GM12891 (cell line): ENCODE results near the gene PTPRT.

Experiments
- DNase-seq: peaks from one replicate; pipeline ENCODE4 v3.0.0; 2011; ENCODE audit warnings: low spot score; ENCODE audit not compliant: insufficient read length
- FAIRE-seq: peaks from 2 replicates; lab custom pipeline; 2011; peaks lifted over from hg19 to GRCh38; lab: Jason Lieb, UNC
- PAX5 ChIP-seq: IDR thresholded peaks from 2 replicates; pipeline ENCODE4 v1.6.1; 2011; ENCODE audit warnings: low read length, moderate library complexity, mild to moderate bottlenecking; ENCODE audit not compliant: insufficient read depth, severe bottlenecking
- POLR2A ChIP-seq: IDR thresholded peaks from 2 replicates; pipeline ENCODE4 v1.6.1; 2011; ENCODE audit warnings: low read depth, low read length, control low read depth
- POLR2AphosphoS5 ChIP-seq: IDR thresholded peaks from 2 replicates; pipeline ENCODE4 v1.6.1; 2011; ENCODE audit warnings: low read depth, low read length, control low read depth
- POU2F2 ChIP-seq: IDR thresholded peaks from 2 replicates; pipeline ENCODE4 v1.6.1; 2011; ENCODE audit warnings: low read depth, mild to moderate bottlenecking, control low read depth, low read length, moderate library complexity
- SPI1 ChIP-seq: IDR thresholded peaks from 2 replicates; pipeline ENCODE4 v1.6.1; 2011; ENCODE audit warnings: low read depth, low read length, control low read depth
- TAF1 ChIP-seq: IDR thresholded peaks from 2 replicates; pipeline ENCODE4 v1.6.1; 2011; ENCODE audit warnings: low read depth, low read length, control low read depth

PTPRT gene

DNA sequence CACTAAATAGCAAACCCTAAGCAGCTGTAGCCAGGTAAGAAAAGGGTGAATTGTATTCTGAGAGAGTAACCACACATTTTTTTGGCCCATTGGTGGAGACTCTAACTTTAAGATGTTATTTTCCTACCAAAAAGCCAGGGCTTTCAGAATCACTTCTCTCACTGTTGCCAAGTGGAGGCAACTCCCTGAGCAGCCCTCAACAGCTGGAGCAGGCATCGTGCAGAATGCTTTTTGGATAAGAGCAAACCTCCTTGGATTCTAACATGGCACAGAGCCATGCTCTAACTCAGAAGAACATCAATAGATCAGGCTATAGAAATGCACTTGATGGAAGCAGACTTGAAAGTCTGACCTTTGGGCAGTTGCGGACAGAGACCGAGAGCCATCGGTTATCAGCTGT is 849.3 kb downstream of the PTPRT start:
- TF ChIP-seq PAX5: no peak
- no peak for TF ChIP-seq SPI1
- no peak for TF ChIP-seq POLR2A
- no peak for TF ChIP-seq POLR2AphosphoS5
- TF ChIP-seq TAF1: no peak
- no peak for TF ChIP-seq POU2F2
- DNase-seq (no peak), FAIRE-seq (no peak)

GRCh38 chr20:42338294-42339201 is 851.2 kb downstream of the PTPRT start:
- FAIRE-seq (no peak), DNase-seq (no peak)
- no peak for TF ChIP-seq PAX5
- no peak for TF ChIP-seq SPI1
- TF ChIP-seq TAF1: no peak
- TF ChIP-seq POLR2AphosphoS5: no peak
- TF ChIP-seq POLR2A: no peak

DNA sequence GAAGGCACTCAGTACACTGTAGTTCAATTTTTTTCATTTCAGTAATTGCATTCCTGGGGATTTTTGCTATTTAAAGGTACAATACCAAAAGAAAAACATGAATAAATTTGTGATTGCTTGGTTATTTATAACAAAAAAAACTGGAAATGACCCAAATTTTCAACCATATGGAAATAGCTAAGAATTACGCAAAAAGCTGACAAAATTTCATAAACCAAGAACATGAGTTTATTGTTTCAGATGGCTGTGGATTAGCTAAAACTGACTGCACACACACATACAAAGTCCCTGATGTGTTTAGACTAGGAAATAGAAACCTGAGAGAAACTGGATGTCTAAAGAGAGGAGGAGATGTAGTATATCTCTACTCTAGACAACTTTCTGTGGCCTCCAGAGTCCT is 853.1 kb downstream of the PTPRT start:
- DNase-seq (no peak), FAIRE-seq (no peak)
- TF ChIP-seq SPI1: no peak
- TF ChIP-seq POLR2A: no peak
- no peak for TF ChIP-seq TAF1
- no peak for TF ChIP-seq POLR2AphosphoS5
- TF ChIP-seq POU2F2: no peak
- TF ChIP-seq PAX5: no peak

- TF ChIP-seq PAX5 (no peak), POLR2A (no peak)
- FAIRE-seq (no peak), DNase-seq (no peak)
Observed at GRCh38 chr20:42319252-42320013, 870.3 kb downstream of the PTPRT start.

DNA sequence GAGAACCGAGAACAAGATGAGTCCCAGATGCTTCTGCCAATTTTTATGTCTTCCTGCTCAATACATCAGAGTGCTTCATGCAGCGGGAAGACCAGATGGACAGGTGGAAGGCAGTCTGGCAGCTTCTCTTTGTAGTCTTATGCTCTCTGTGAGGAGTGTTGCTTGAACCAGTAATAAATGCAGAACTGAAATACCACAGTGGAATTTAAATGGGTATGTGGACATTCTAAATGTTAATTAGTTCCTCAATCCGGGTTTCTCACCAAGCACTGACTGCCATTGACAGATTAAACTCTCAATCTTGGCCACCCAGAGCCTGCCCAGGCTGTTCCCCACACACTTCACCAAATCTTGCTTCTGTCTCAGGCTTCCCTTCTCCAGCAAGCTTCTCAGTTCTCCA is 876.0 kb downstream of the PTPRT start:
- FAIRE-seq (no peak), DNase-seq (no peak)
- no peak for TF ChIP-seq POLR2AphosphoS5
- no peak for TF ChIP-seq TAF1
- no peak for TF ChIP-seq PAX5
- TF ChIP-seq SPI1: no peak
- TF ChIP-seq POU2F2: no peak
- TF ChIP-seq POLR2A: no peak

DNA sequence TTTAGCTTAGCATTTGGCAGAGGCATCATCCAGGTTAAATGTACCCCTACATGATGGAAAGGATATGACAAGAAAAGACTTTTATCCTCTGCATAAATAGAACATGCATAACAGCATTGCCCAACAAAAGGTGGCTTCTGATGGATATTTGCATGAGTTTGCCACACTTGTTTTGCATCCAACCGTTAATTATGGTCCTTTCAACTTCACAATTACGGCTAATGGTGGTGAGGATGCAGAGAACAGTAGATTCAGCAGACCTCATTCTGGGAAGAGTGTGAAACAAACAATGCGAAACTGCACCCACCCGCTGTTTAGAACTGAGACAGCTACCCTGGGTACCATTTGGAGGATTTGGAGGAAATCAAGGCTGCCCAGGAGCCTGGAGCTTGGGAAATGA is 880.7 kb downstream of the PTPRT start:
- TF ChIP-seq PAX5 (no peak), TAF1 (no peak), POLR2A (no peak), SPI1 (no peak), POU2F2 (no peak), POLR2AphosphoS5 (no peak)
- no peak for DNase-seq
- no peak for FAIRE-seq

GRCh38 chr20:42308171-42308570 is 881.5 kb downstream of the PTPRT start:
- TF ChIP-seq POU2F2 (no peak), POLR2A (no peak), SPI1 (no peak), TAF1 (no peak), POLR2AphosphoS5 (no peak), PAX5 (no peak)
- no peak for DNase-seq
- no peak for FAIRE-seq

- TF ChIP-seq POLR2A (no peak), POLR2AphosphoS5 (no peak), PAX5 (no peak), SPI1 (no peak), POU2F2 (no peak), TAF1 (no peak)
- DNase-seq (no peak), FAIRE-seq (no peak)
Observed at GRCh38 chr20:42295592-42295991, 894.1 kb downstream of the PTPRT start.

DNA sequence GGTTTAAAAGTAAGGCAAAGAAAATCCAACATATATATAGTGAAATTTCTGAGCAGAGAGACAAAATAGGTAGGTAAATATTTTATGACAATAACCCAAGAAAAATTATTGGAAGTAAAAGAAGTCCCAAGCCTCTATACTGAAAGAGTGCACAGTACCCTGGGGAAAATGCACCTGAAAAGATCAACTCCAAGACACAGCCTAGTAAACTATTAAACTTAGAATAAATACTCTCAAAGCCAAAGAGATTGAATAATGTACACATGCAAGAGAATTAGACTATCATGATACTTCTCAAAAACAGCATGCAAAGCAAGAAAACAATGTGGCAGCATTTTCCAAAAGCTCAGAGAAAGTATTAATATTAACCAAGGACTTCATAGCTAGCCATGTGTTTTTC is 894.7 kb downstream of the PTPRT start:
- TF ChIP-seq SPI1 (no peak), POU2F2 (no peak), POLR2AphosphoS5 (no peak), PAX5 (no peak), POLR2A (no peak), TAF1 (no peak)
- FAIRE-seq (no peak), DNase-seq (no peak)

DNA sequence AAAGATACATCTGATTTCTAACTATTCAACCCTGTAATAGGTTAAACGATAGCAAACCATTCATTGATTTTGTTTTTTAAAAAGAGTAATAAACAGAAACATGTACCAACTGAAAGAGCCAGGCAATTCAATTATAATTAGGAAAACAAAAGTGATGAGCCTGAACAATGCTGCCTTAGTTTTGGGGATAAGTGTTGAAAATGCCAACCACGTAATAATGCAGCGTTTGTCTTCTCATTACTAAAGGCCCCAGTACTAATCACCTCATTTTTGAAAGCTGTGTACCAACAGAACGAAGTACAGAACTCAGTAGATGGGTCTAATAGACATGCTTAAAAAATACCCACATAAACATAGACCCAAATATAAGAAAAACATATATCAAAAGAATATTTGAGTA is 907.9 kb downstream of the PTPRT start:
- DNase-seq: no peak
- FAIRE-seq: no peak
- TF ChIP-seq POU2F2: no peak
- TF ChIP-seq POLR2A: no peak
- no peak for TF ChIP-seq TAF1
- TF ChIP-seq POLR2AphosphoS5: no peak
- TF ChIP-seq PAX5: no peak
- TF ChIP-seq SPI1: no peak
